GM12878 (cell line): ENCODE data around the gene YIPF6. TPM values are rescaled to one million over a fixed set of nuclear protein-coding genes. Genes with fewer than 3 reads are reported as not detected.

Experiments used
- ATAC-seq: fragments of 200-7000 bp; cut with Tn5 transposase; 3 replicates; pipeline ENCODE4 v1.9.1; 2020; ENCODE audit warnings: mild to moderate bottlenecking, moderate library complexity
- BruUV-seq: library from RNA; stranded (reverse); fragments of 400-500 nt; replicated peaks from 2 replicates; lab custom pipeline; 2021; lab: Mats Ljungman, UMichigan
- CTCF ChIA-PET: fragments of 300-600 bp; sonication (Branson Sonifier 250); formaldehyde crosslinking; extraction: SDS; loops from one replicate; lab custom pipeline; 2021; ENCODE audit warnings: inconsistent platforms; lab: Yijun Ruan, JAX
- POLR2A ChIA-PET: fragments of 350-600 bp; formaldehyde crosslinking; extraction: SDS; loops from one replicate; lab custom pipeline; 2021; ENCODE audit warnings: inconsistent platforms; lab: Charles Lee
- RAD21 ChIA-PET: fragments of 300-600 bp; sonication (Branson Sonifier 250); formaldehyde crosslinking; loops from one replicate; lab custom pipeline; 2023; ENCODE audit warnings: antibody characterized with exemption; ENCODE audit not compliant: unreplicated experiment; lab: Charles Lee
- SMC1A ChIA-PET: fragments of 300-600 bp; sonication (Branson Sonifier 250); formaldehyde crosslinking; loops from one replicate; lab custom pipeline; 2023; ENCODE audit not compliant: unreplicated experiment, uncharacterized antibody; lab: Charles Lee
- DNase-seq: peaks from one replicate; pipeline ENCODE4 v3.0.0-alpha.2; 2011; ENCODE audit warnings: low read depth, low spot score
- FAIRE-seq: peaks from 3 replicates; lab custom pipeline; 2011; peaks lifted over from hg19 to GRCh38; lab: Jason Lieb, UNC
- H2AFZ ChIP-seq: 2 replicates; pipeline ENCODE4 v1.6.0; 2011; ENCODE audit warnings: low read depth, low read length, control low read depth; ENCODE audit not compliant: control insufficient read depth
- H3K27ac ChIP-seq: 2 replicates; pipeline ENCODE4 v1.5.1; 2011; ENCODE audit warnings: control low read depth; ENCODE audit not compliant: control insufficient read depth, insufficient read depth
- H3K27me3 ChIP-seq, 2 experiments: replicated peaks in 1 of 2; 2 replicates each; pipeline versions ENCODE4 v1.6.0 to v1.6.1; 2011; ENCODE audit warnings: low read length in 1 of 2; ENCODE audit not compliant: control insufficient read depth in 2 of 2, insufficient read depth in 2 of 2
- H3K36me3 ChIP-seq, 2 experiments: 2 replicates each; pipeline ENCODE4 v1.5.1; 2011; ENCODE audit warnings: low read length in 1 of 2; ENCODE audit not compliant: control insufficient read depth in 2 of 2, insufficient read depth in 2 of 2
- H3K4me1 ChIP-seq: 2 replicates; pipeline ENCODE4 v1.6.1; 2011; ENCODE audit warnings: mild to moderate bottlenecking, low read length, moderate library complexity, mixed read lengths; ENCODE audit not compliant: control insufficient read depth, insufficient read depth
- H3K4me2 ChIP-seq: 2 replicates; pipeline ENCODE4 v1.6.0; 2011; ENCODE audit warnings: control low read depth; ENCODE audit not compliant: control insufficient read depth, insufficient read depth
- H3K4me3 ChIP-seq: fragments of 200-600 bp; sonication (generic); 2 replicates; pipeline ENCODE4 v1.5.1; 2016
- H3K79me2 ChIP-seq: 2 replicates; pipeline ENCODE4 v1.6.0; 2011; ENCODE audit warnings: low read length; ENCODE audit not compliant: control insufficient read depth, insufficient read depth
- H3K9ac ChIP-seq: 2 replicates; pipeline ENCODE4 v1.8.0; 2011; ENCODE audit warnings: low read length, control low read depth, mixed read lengths; ENCODE audit not compliant: control insufficient read depth, insufficient read depth
- H3K9me3 ChIP-seq: replicated peaks from 3 replicates; pipeline ENCODE4 v1.5.1; 2011; ENCODE audit warnings: mild to moderate bottlenecking, low read length; ENCODE audit not compliant: control insufficient read depth, insufficient read depth
- H4K20me1 ChIP-seq: 2 replicates; pipeline ENCODE4 v1.6.0; 2011; ENCODE audit not compliant: control insufficient read depth, insufficient read depth
- BCL11A ChIP-seq: IDR thresholded peaks from 2 replicates; pipeline ENCODE4 v1.6.1; 2011; ENCODE audit warnings: low read depth, low read length
- MTA2 ChIP-seq: fragments of 450-650 bp; IDR thresholded peaks from 2 replicates; pipeline ENCODE4 v1.6.1; 2016; ENCODE audit warnings: low read depth, mild to moderate bottlenecking, moderate library complexity
- MYB ChIP-seq: fragments of 150-350 bp; IDR thresholded peaks from 2 replicates; pipeline ENCODE4 v1.6.1; 2014; ENCODE audit warnings: mild to moderate bottlenecking, low read depth, low read length, borderline replicate concordance
- NFXL1 ChIP-seq: fragments of 450-650 bp; IDR thresholded peaks from 2 replicates; pipeline ENCODE4 v1.6.1; 2017; ENCODE audit warnings: antibody characterized with exemption, mild to moderate bottlenecking, borderline replicate concordance
- RAD21 ChIP-seq: IDR thresholded peaks from 2 replicates; pipeline ENCODE4 v1.6.1; 2011; ENCODE audit warnings: mild to moderate bottlenecking, low read depth, low read length, moderate library complexity; ENCODE audit not compliant: insufficient read depth
- RAD51 ChIP-seq: fragments of 450-650 bp; IDR thresholded peaks from 2 replicates; pipeline ENCODE4 v1.6.1; 2016; ENCODE audit warnings: moderate library complexity, mild to moderate bottlenecking, inconsistent platforms
- RELA ChIP-seq: fragments of 450-650 bp; IDR thresholded peaks from 2 replicates; pipeline ENCODE4 v1.8.0; 2014; ENCODE audit warnings: borderline replicate concordance; ENCODE audit not compliant: partially characterized antibody
- YY1 ChIP-seq: IDR thresholded peaks from 2 replicates; pipeline ENCODE4 v1.6.1; 2011; ENCODE audit warnings: low read depth, mild to moderate bottlenecking, low read length
- WGBS: methylation state at CpG from one replicate; pipeline ENCODE4 v1.1.6; 2016; ENCODE audit warnings: low lambda C conversion rate; ENCODE audit not compliant: insufficient replicate concordance, insufficient coverage; ENCODE audit errors: missing lambda C conversion rate; 5-methylcytosine and 5-hydroxymethylcytosine counted together
- in situ Hi-C: fragments of 300-500 bp; cut with MboI; formaldehyde crosslinking; loops from 9 replicates; pipeline ENCODE4 v1.14.3; 2018; ENCODE audit warnings: mixed read lengths
- intact Hi-C: fragments of 100-400 bp; cut with micrococcal nuclease; formaldehyde crosslinking; loops from one replicate; pipeline ENCODE4 v1.14.2; 2022; ENCODE audit not compliant: unreplicated experiment
- polyA plus RNA-seq, 11 experiments: library from polyadenylated mRNA; depleted of rRNA in 4 of 11; unstranded in 6 of 11; stranded (reverse) in 5 of 11; fragments of >200 nt; fragmentation: Nextera tagmentation in 4 of 11; fragmentation: Illumina TruSeq in 1 of 11; extraction: Ambion mirVana in 4 of 11; extraction: Trizol in 1 of 11; gene quantifications; 1 replicate in 1 of 11; 2 replicates in 10 of 11; pipeline versions ENCODE4 v1.2.1 to v1.2.3, GENCODE V29; 2011 to 2016; ENCODE audit warnings: inconsistent platforms in 2 of 11, missing spikeins in 2 of 11, low read depth in 1 of 11
- total RNA-seq, 4 experiments: library from RNA; depleted of rRNA in 3 of 4; stranded (reverse); fragments of >200 nt in 3 of 4; fragmentation: Illumina TruSeq in 1 of 4; extraction: Trizol in 1 of 4; gene quantifications; 2 replicates each; pipeline versions ENCODE4 v1.2.1 to v1.2.3, GENCODE V29; 2013 to 2021
- TF ChIP-seq, protein P1 (sequence below): IDR thresholded peaks from 2 replicates; pipeline ENCODE4 v1.6.1; 2012; ENCODE audit warnings: low read depth, low read length, improper control_type of control experiment
- TF ChIP-seq, protein P2 (sequence below): IDR thresholded peaks from 2 replicates; pipeline ENCODE4 v1.6.1; 2012; ENCODE audit warnings: mild to moderate bottlenecking, low read depth, low read length

YIPF6 gene
- total and polyA plus RNA-seq, 10 of the 15 experiments (the other 5 are each of a cell fraction or from before 2014, with no cell fraction given), result 5.9 to 23.1 (median 12.2) TPM

DNA sequence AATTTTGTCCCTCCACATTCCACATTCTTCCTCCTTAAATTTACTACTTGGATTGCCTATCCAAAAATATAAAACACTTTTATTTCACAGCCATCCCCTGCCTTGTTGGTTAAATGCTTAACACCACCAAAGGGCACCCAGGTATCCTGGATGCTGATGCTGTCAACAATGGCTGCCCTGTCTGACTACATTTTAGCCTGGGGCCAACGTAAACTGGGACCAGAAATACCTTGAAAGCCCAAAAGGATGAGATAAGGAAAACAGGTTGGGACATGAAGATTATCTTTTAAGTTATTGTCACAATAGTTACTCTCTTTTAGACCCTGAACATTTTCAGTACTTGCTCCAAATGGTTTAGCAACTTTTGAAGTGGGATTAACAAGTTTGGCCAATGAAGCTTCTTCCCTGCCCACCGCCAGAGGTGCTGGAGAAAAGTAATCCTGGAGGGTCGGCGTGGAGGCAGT lies 775 bp upstream of the YIPF6 start:
- Histone ChIP-seq H3K4me3 (peak overlapping the region; percentile 70), H3K79me2 (peaks cover 21% of the 10 kb centered on the region), H3K9ac (peak overlapping the region; percentile 87), H3K9me3 (no peaks in the 10 kb centered on the region)
- ATAC-seq (peak; percentile 50), FAIRE-seq (no peak)
- POLR2A ChIA-PET, result no interaction called here
- TF ChIP-seq MYB, result no peak
- TF ChIP-seq YY1, result peak; percentile 66
- TF ChIP-seq, all 136 proteins: peak for 1
- H3K4me1 ChIP-seq, result no peaks in the 10 kb centered on the region
- 9% methylated on average over 4 of the region's 4 CpGs for WGBS
- H3K4me2 ChIP-seq, result no peak overlapping the region
- no peaks in the 10 kb centered on the region for H3K27me3 ChIP-seq
- ChIA-PET SMC1A (no interaction called here), RAD21 (no interaction called here), CTCF (interaction anchor here (0.7 to 1.1 kb wide), 2 partner anchors 203 to 1457 kb away, joined by 3 read pairs; no protein-coding TSS in a partner anchor)
- in situ Hi-C loops, result no loop called here
- H3K36me3 ChIP-seq, result no peaks in the 10 kb centered on the region
- peak overlapping the region; percentile 31 for H2AFZ ChIP-seq
- H4K20me1 ChIP-seq, result no peaks in the 10 kb centered on the region
- DNase-seq, result no peak
- intact Hi-C loops, result no loop called here
- TSS peak; percentile 91 for BruUV-seq
- H3K27ac ChIP-seq, result no peak overlapping the region; the same call in 1 of the 2 replicates

DNA sequence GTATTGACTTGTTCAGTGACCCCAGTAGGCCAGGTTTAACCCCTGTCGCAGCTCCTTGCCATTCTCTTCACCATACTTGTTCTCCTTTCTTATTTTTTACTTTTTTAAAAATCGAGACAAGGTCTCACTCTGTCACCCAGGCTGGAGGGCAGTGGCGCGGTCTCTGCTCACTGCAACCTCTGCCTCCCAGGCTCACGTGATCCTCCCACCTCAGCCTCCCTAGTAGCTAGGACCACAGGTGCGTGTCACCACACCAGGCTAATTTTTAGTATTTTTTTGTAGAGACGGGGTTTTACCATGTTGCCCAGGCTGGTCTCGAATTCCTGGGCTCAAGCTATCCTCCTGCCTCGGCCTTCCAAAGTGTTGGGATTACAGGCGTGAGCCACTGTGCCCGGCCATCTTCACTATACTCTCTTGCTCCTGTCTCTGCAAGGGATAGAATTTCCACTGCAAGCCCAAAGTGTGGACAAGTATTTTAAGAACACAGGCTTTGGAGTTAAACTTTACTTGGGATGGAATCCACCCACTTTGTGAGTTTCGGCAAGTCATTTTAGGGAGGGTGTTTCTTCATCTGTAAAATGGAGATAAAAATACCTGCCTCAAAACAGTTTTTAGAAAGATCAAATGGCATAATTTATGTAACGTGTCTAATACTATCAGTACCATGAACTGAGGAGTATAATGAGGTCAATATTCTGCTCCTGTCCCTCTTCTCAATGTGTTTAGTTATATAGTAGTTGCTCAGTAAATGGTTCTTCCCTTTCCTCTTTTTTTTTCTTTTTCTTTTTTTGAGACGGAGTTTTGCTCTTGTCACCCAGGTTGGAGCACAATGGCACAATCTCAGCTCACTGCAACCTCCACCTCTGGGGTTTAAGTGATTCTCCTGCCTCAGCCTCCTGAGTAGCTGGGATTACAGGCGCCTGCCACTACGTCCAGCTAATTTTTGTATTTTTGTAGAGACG lies 973 bp downstream of the YIPF6 start:
- intact Hi-C loops, result loop anchor here (10.0 kb wide), 1 partner anchor 305 kb away; no protein-coding TSS in a partner anchor
- Histone ChIP-seq H2AFZ (no peak overlapping the region), H3K36me3 (no peaks in the 10 kb centered on the region), H3K27ac (peak overlapping the region; percentile 51), H3K27me3 (no peaks in the 10 kb centered on the region), H4K20me1 (no peaks in the 10 kb centered on the region), H3K4me2 (peak overlapping the region; percentile 50), H3K4me1 (no peaks in the 10 kb centered on the region), H3K4me3 (peak overlapping the region; percentile 70), H3K79me2 (peaks cover 21% of the 10 kb centered on the region), H3K9me3 (no peaks in the 10 kb centered on the region), H3K9ac (peak overlapping the region; percentile 87)
- ChIA-PET POLR2A (no interaction called here), CTCF (interaction anchor here (1.7 kb wide), 1 partner anchor 9 kb away, joined by 3 read pairs; no protein-coding TSS in a partner anchor), SMC1A (no interaction called here), RAD21 (interaction anchor here (0.7 kb wide), 1 partner anchor 211 kb away, joined by 3 read pairs; no protein-coding TSS in a partner anchor)
- in situ Hi-C loops, result loop anchor here (10.0 kb wide), 1 partner anchor 885 kb away; no protein-coding TSS in a partner anchor
- 72% methylated on average over 17 of the region's 17 CpGs for WGBS
- FAIRE-seq, result no peak
- DNase-seq, result no peak
- ATAC-seq, result no peak
- BruUV-seq, result no TSS peak
- no peak for TF ChIP-seq NFXL1
- TF ChIP-seq BCL11A, result no peak
- TF ChIP-seq, protein P1, sequence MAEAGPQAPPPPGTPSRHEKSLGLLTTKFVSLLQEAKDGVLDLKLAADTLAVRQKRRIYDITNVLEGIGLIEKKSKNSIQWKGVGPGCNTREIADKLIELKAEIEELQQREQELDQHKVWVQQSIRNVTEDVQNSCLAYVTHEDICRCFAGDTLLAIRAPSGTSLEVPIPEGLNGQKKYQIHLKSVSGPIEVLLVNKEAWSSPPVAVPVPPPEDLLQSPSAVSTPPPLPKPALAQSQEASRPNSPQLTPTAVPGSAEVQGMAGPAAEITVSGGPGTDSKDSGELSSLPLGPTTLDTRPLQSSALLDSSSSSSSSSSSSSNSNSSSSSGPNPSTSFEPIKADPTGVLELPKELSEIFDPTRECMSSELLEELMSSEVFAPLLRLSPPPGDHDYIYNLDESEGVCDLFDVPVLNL, result no peak
- TF ChIP-seq RAD51, result no peak
- no peak for TF ChIP-seq RAD21
- no peak for TF ChIP-seq RELA
- TF ChIP-seq, protein P2, sequence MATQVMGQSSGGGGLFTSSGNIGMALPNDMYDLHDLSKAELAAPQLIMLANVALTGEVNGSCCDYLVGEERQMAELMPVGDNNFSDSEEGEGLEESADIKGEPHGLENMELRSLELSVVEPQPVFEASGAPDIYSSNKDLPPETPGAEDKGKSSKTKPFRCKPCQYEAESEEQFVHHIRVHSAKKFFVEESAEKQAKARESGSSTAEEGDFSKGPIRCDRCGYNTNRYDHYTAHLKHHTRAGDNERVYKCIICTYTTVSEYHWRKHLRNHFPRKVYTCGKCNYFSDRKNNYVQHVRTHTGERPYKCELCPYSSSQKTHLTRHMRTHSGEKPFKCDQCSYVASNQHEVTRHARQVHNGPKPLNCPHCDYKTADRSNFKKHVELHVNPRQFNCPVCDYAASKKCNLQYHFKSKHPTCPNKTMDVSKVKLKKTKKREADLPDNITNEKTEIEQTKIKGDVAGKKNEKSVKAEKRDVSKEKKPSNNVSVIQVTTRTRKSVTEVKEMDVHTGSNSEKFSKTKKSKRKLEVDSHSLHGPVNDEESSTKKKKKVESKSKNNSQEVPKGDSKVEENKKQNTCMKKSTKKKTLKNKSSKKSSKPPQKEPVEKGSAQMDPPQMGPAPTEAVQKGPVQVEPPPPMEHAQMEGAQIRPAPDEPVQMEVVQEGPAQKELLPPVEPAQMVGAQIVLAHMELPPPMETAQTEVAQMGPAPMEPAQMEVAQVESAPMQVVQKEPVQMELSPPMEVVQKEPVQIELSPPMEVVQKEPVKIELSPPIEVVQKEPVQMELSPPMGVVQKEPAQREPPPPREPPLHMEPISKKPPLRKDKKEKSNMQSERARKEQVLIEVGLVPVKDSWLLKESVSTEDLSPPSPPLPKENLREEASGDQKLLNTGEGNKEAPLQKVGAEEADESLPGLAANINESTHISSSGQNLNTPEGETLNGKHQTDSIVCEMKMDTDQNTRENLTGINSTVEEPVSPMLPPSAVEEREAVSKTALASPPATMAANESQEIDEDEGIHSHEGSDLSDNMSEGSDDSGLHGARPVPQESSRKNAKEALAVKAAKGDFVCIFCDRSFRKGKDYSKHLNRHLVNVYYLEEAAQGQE, result no peak
- TF ChIP-seq MTA2, result no peak
